Measurements from ENCODE around the gene ENTREP3. TPM values are rescaled to one million over a fixed set of nuclear protein-coding genes. Genes with fewer than 3 reads are reported as not detected.
A peak's percentile ranks its signal among the peaks of the same experiment; 100 is the strongest.

ENTREP3 gene
- total RNA-seq, 1 donor from 2014 or later, result 45.1 TPM

DNA sequence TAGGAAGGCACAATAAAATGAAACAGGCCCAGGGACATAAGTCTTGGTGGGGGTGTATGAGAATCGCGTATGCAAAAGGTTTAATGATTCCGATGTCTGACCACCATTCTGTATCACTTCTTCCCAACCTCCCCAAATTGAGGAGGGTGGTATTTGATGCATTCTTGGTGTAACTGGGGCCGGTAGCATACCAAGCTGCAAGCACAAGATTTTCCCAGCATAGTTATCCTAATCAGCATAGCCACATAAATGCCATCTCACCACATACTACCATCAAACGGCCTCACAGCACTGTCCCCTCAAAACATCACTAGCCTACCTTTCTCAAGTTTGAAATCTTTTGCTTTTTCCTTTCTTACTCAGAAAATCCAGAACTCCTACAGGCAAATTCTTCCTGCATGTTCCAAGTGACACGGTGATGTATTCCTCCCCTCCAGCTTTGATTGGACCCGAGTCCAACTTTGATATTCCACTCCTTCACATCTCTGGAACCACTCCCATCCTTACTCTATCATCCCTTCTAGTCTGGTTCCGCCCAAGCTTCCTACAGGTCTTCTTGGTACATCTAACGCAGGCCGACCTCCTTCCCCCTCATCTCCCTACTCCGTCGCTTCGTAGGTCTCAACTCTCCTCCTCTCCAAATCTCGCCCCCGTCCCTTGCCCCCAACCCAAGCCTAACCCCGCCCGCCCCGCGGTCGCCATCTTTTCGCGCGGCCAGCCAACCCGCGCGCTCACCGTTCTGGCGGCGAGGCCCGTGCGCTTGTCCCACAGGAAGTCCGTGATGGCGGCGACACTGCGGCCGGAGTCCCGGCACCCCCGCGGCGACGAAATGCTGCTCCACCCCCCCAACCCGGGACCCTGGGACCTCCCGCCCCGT lies 17.4 kb upstream of the ENTREP3 start:
- peaks cover 44% of the 10 kb centered on the region for H3K36me3 Mint-ChIP-seq (ENCODE audit: low read depth)
- DNase-seq, result no peak
- H3K27ac Mint-ChIP-seq, result peak overlapping the region; percentile 98
- H3K4me1 Mint-ChIP-seq, result peaks cover 37% of the 10 kb centered on the region
- intact Hi-C loops (cut with micrococcal nuclease), result loop anchor here (1.0 to 10.0 kb wide), 3 partner anchors 10 to 322 kb away; partner anchors contain the start of gene SCAMP3
- H3K27me3 Mint-ChIP-seq, result no peaks in the 10 kb centered on the region
- H3K4me3 Mint-ChIP-seq, result peak overlapping the region; percentile 100
- no peaks in the 10 kb centered on the region for H3K9me3 Mint-ChIP-seq

DNA sequence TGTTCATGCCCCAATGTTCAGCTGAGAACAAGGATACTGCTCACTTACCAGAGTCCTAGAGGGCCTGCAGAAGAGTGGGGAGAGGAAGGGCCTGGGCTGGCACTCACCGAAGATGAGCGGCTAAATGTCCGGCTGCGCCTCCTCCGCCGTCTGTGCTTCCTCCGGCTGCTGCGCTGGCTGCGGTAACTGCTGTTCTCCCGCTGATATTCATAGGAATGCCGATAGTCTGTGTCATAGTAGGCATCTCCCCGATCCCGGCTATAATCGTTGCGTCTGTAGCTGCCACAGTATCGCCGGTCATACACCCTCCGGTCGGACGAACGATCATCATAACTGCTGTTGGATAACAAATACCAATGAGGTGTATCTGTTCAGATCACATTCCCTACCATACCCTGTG lies 14.1 kb upstream of the ENTREP3 start:
- no peak overlapping the region for H3K27ac Mint-ChIP-seq
- no peak for DNase-seq
- no peak overlapping the region for H3K4me3 Mint-ChIP-seq
- no peaks in the 10 kb centered on the region for H3K9me3 Mint-ChIP-seq
- peaks cover 71% of the 10 kb centered on the region for H3K36me3 Mint-ChIP-seq (ENCODE audit: low read depth)
- peaks cover 28% of the 10 kb centered on the region for H3K4me1 Mint-ChIP-seq
- H3K27me3 Mint-ChIP-seq, result no peaks in the 10 kb centered on the region
- intact Hi-C loops (cut with micrococcal nuclease), result no loop called here

DNA sequence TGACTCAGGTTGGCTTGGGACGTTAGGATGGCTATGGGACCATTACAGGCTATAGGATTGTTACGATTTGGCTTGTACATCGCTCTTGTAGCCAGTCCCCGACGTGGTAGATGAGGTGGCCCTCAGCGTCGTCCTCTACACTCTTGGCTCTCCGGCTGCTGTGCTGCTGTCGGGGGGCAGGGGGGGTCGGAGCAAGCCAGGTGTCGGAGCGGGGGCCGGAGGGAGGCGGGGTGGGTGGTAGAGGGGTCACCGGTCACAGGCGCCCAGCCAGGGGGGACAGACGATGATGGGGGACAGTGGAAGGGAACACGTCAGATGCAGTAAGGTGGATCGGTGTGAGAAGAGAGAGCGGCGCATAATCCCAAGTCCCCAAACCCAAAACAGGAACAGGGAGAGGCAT lies 13.3 kb upstream of the ENTREP3 start:
- Mint-ChIP-seq H3K4me1 (peaks cover 24% of the 10 kb centered on the region), H3K4me3 (no peak overlapping the region), H3K36me3 (ENCODE audit: low read depth) (peaks cover 78% of the 10 kb centered on the region), H3K27ac (no peak overlapping the region), H3K27me3 (no peaks in the 10 kb centered on the region), H3K9me3 (no peaks in the 10 kb centered on the region)
- intact Hi-C loops (cut with micrococcal nuclease), result no loop called here
- no peak for DNase-seq

DNA sequence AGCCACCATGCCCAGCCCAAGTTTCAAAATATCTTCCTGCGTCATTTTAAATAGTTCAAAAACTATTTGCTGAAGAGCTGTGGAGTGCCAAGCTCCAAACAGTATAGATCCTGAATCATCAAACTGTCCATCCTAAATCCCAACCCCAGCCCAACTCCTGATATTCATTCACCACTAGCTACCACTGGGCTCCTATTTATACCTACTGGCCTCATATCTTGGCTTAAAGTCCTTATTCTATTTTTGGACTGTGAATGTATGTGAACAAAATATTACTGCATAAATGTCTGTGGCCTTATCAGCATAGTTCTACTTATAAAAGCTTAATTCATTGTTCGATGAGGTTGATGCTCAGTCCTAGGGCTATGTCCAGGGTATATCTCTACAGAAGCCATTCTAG lies 12.1 kb upstream of the ENTREP3 start:
- Mint-ChIP-seq H3K4me1 (peaks cover 24% of the 10 kb centered on the region), H3K36me3 (ENCODE audit: low read depth) (peaks cover 81% of the 10 kb centered on the region), H3K27ac (no peak overlapping the region), H3K4me3 (no peak overlapping the region), H3K27me3 (no peaks in the 10 kb centered on the region), H3K9me3 (no peaks in the 10 kb centered on the region)
- intact Hi-C loops (cut with micrococcal nuclease), result no loop called here
- DNase-seq, result no peak

DNA sequence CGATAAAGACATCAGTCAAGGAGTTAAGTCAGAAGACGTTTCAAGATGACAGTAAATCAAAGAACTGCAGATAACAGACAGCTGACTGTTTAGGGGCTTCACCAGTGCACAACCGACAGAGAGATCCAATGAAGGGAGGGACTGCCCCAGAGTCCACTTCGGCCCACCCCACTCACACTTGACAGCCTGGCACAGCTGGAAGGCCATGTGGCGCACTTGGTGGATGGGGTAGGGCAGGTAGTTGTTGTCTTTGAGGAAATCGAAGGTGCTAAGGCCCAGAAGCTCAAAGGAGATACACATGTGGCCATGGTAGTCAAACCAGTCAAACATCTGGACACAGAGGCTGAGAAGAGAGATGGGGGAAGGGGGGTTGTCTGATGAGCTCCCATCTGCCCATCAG lies 11.3 kb upstream of the ENTREP3 start:
- Mint-ChIP-seq H3K4me3 (no peak overlapping the region), H3K4me1 (peaks cover 22% of the 10 kb centered on the region), H3K27ac (no peak overlapping the region), H3K9me3 (no peaks in the 10 kb centered on the region), H3K27me3 (no peaks in the 10 kb centered on the region), H3K36me3 (ENCODE audit: low read depth) (peaks cover 84% of the 10 kb centered on the region)
- intact Hi-C loops (cut with micrococcal nuclease), result no loop called here
- no peak for DNase-seq

DNA sequence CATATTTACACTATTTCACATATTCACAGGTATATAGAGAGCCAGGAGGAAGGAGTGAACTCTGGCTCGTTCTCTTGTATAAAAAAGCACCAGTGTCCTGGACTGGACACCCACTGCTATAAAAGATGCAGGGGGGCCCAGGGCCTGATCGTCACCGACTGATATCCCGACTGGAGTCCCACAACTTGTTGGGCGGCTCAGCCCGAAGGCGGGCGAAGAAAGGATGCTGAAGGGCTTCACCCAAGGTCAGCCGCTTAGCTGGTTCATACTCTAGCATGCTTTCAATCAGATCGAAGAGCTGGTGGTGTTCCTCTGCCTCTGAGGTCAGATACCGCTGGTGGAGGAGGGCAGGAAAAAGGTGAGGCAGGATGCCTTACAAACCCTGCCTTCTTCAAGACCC lies 7.8 kb upstream of the ENTREP3 start:
- H3K9me3 Mint-ChIP-seq, result no peaks in the 10 kb centered on the region
- DNase-seq, result no peak
- H3K27me3 Mint-ChIP-seq, result no peaks in the 10 kb centered on the region
- H3K4me3 Mint-ChIP-seq, result peak overlapping the region; percentile 96
- peaks cover 80% of the 10 kb centered on the region for H3K36me3 Mint-ChIP-seq (ENCODE audit: low read depth)
- peak overlapping the region; percentile 91 for H3K27ac Mint-ChIP-seq
- H3K4me1 Mint-ChIP-seq, result peaks cover 31% of the 10 kb centered on the region
- intact Hi-C loops (cut with micrococcal nuclease), result loop anchor here (5.0 kb wide), 1 partner anchor 56 kb away; the partner anchor contains the start of genes MTX1 and THBS3

DNA sequence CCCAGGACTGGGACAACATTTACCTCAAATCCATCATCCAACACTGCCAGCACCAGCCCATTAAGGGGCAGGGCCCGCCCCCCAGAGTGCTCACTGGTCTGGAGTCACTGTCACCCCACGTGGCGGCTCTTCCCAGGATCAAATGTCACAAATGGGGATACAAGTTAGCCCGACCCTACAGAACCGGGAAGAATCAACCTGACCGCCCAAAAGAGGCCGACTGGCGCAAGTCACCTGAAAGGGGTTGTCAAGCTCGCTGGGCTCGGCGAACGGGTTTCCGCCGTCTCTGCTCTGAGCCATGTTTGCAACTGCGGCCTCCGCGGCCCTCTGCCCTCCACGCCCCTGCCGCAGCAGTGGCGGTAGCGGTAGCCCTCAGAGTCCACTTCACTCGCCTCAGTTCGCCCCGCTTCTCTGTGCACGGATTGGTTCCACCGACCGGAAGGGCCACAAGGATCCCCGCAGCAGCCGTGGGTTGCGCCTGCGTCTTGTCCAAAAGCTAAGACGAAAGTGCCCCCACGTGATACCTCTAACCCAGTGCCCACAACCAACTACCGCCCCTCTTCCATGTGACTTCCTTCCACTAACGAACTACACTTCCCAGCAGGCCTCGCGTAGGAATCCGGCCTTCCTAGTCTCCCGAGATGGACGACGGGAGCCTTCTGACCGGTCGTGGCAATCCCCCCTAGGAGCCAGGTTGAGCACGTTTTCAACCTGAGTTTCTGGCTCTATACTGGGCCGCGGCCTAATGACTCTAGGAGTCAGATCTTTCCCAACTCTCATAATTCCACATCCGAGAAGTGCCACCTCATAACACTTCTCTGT lies 6.8 kb upstream of the ENTREP3 start, which contains the start of gene SCAMP3:
Gene SCAMP3 (minus strand): TSS at position 509 of the 822 bp plus-strand sequence. CDS start 209 bp downstream, at position 300.
- H3K9me3 Mint-ChIP-seq, result no peaks in the 10 kb centered on the region
- DNase-seq, result peak; percentile 96
- peak within 1 kb of the TSS; percentile 91 for H3K27ac Mint-ChIP-seq
- intact Hi-C loops (cut with micrococcal nuclease), result loop anchor here (1.0 to 5.0 kb wide), 7 partner anchors 11 to 597 kb away; partner anchors contain the start of genes CLK2, FDPS, HCN3 and MTX1
- no peaks in the 10 kb centered on the region for H3K27me3 Mint-ChIP-seq
- H3K4me1 Mint-ChIP-seq, result peaks cover 30% of the 10 kb centered on the region
- H3K36me3 Mint-ChIP-seq (ENCODE audit: low read depth), result peaks cover 78% of the 10 kb centered on the region
- H3K4me3 Mint-ChIP-seq, result peak within 1 kb of the TSS; percentile 96

DNA sequence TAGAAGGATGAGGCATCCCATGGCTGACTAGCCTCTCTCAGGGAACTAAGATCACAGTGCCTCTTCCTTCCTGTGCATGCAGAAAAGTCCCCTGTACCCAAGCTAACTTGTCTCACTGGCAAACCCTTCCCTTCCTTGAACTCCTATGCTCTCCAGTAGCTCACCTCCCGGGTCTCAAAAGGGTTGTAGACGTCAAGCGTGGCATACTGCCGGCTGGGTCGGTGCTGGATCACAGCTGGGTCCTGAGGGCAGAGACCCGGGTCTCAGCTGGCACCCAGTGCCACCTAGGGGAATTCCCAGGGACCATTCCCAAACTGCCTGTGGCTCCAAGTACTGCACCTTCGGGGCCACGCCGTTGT lies 6.2 kb upstream of the ENTREP3 start:
- Mint-ChIP-seq H3K4me1 (peaks cover 30% of the 10 kb centered on the region), H3K4me3 (peak overlapping the region; percentile 96), H3K36me3 (ENCODE audit: low read depth) (peaks cover 79% of the 10 kb centered on the region), H3K9me3 (no peaks in the 10 kb centered on the region), H3K27me3 (no peaks in the 10 kb centered on the region), H3K27ac (peak overlapping the region; percentile 91)
- intact Hi-C loops (cut with micrococcal nuclease), result loop anchor here (5.0 kb wide), 1 partner anchor 54 kb away; the partner anchor contains the start of genes MTX1 and THBS3
- DNase-seq, result peak; percentile 78

DNA sequence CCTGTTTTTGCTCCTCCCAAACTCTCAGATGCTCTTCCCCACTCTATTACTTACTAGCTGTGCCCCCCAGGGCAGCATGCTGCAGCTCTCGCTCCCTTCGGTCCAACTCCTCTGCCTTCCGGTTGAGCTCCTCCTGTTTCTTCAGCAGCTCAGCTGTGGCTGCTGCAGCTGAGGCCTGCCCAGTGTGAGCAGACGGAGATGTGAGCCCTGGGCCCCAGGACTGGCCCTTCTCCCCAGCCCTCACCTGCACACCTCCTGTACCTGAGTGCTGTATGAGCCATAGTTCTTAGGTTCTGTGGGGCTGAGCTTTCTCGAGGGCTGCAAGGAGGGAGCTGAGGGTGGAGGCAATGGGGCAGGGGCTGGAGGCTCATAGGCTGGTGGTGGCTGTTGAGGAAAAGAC lies 5.0 kb upstream of the ENTREP3 start:
- Mint-ChIP-seq H3K36me3 (ENCODE audit: low read depth) (peaks cover 71% of the 10 kb centered on the region), H3K4me1 (peaks cover 32% of the 10 kb centered on the region), H3K9me3 (no peaks in the 10 kb centered on the region), H3K4me3 (peak overlapping the region; percentile 96), H3K27ac (peak overlapping the region; percentile 39), H3K27me3 (no peaks in the 10 kb centered on the region)
- no peak for DNase-seq
- intact Hi-C loops (cut with micrococcal nuclease), result loop anchor here (5.0 kb wide), 1 partner anchor 53 kb away; the partner anchor contains the start of genes MTX1 and THBS3

DNA sequence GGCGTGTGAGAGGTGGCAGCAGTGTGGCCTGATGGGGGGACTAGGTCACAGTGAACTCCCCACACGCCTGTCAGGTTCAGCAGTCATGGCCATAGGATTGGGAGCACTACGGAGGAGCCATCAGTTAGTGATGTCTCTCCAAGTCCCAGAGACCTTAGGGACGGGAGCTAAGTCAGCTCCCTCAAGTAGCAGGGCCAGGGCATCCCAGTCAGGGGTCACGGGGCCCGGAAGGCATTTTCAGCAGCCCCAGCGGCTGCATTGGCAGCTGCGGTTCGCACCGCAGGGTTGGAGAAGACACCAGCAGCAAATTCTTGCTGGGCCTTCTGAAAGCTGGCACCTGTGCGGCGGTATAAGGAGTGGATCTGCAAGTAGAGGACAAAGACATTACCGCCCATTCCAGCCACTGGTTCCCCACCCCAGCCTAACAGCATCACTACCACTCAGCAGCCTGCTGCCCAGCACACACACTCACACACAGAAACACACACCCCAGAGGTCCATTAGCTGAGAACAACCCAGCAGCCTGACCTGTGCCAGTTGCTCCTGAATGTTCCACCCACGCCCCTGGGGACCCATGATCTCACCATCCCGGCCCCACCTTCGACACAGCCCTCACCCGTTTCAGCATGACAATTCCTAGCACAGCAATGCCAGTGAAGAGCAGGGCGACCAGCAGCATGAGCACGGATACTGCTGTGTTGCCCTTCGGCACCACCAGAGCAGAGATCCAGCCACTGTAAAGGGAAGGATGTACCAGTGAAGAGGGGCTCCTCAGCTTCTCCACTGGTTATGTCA lies 972 bp upstream of the ENTREP3 start:
- Mint-ChIP-seq H3K27ac (peak overlapping the region; percentile 72), H3K9me3 (no peaks in the 10 kb centered on the region), H3K4me3 (peak overlapping the region; percentile 85), H3K36me3 (ENCODE audit: low read depth) (peaks cover 43% of the 10 kb centered on the region), H3K27me3 (no peaks in the 10 kb centered on the region), H3K4me1 (peaks cover 32% of the 10 kb centered on the region)
- peak; percentile 60 for DNase-seq
- intact Hi-C loops (cut with micrococcal nuclease), result no loop called here

DNA sequence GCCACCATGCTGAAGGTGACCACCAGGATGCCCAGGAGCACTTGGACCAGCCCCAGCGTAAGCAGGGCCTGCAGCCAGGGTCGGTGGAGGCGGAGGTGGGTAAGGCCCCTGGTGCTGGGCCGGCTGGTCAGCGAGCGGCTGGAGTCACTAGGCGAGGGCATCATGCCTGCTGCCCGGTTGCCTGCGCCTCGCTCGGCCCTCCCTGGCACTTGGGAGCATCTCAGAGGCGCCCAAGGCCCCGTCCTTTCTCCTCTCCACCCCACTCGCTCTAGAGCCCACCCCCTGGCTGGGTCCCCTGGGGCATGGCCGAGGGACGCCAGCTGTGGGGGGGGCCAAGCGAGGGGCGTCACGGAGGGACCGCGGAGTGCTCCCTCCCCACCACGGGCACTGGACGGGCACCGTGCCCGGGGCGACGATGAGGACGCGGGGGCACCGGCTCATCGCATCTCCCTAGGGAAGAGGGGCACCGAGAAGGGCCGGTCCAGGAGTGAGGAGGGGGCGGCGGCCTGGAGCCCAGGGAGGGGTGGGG lies 505 bp downstream of the ENTREP3 start:
- DNase-seq, result peak; percentile 67
- no peaks in the 10 kb centered on the region for H3K27me3 Mint-ChIP-seq
- peaks cover 34% of the 10 kb centered on the region for H3K36me3 Mint-ChIP-seq (ENCODE audit: low read depth)
- peak overlapping the region; percentile 81 for H3K27ac Mint-ChIP-seq
- no peaks in the 10 kb centered on the region for H3K9me3 Mint-ChIP-seq
- intact Hi-C loops (cut with micrococcal nuclease), result loop anchor here (1.0 kb wide), 2 partner anchors 27 to 69 kb away; no protein-coding TSS in a partner anchor
- peaks cover 26% of the 10 kb centered on the region for H3K4me1 Mint-ChIP-seq
- H3K4me3 Mint-ChIP-seq, result peak overlapping the region; percentile 85

DNA sequence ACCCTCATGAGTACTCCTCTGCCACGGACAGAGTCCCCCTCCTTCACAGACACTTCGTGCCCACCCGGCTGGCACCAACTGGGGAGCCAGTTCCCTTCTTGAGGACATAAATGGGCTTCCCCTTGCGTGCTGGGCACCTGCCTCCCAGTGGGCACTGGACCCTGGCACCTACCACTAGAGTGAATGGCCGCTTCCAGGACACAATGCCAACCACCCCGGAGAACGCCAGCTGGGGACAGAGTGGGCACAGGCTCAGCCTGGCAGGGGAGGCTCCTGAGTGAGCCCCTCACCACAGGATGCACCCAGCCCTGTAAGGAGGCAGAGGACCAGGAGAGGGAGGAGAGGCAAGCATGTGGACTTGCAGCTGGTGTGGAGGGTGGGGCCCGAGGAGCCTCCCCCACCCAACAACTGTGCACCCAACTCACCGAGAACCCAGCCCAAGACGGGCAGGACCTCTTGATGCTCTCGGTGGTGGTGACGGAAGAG lies 1.0 kb downstream of the ENTREP3 start:
- peaks cover 26% of the 10 kb centered on the region for H3K4me1 Mint-ChIP-seq
- H3K27ac Mint-ChIP-seq, result peak overlapping the region; percentile 81
- H3K9me3 Mint-ChIP-seq, result no peaks in the 10 kb centered on the region
- H3K36me3 Mint-ChIP-seq (ENCODE audit: low read depth), result peaks cover 32% of the 10 kb centered on the region
- H3K27me3 Mint-ChIP-seq, result no peaks in the 10 kb centered on the region
- H3K4me3 Mint-ChIP-seq, result peak overlapping the region; percentile 85
- intact Hi-C loops (cut with micrococcal nuclease), result no loop called here
- no peak for DNase-seq

DNA sequence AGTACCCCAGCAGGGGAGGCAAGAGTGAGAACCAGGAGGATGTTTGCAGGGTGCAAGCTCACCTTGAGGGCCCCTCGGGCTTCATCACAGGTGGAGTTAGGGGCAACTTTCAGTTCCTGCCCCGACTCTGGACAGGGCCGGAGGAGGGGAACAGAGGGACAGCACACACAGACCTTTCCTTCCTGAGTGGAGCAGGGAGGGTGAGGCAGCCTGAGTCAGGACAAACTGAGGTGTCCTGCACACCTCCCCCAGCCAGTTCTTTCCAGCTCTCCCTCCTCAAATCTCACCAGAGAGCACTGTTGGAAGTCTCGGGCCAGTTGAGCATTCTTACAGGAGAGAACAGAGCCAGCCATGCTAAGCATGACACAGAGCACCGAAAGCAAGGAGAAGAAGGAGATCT lies 1.5 kb downstream of the ENTREP3 start:
- intact Hi-C loops (cut with micrococcal nuclease), result no loop called here
- Mint-ChIP-seq H3K27ac (peak overlapping the region; percentile 81), H3K9me3 (no peaks in the 10 kb centered on the region), H3K27me3 (no peaks in the 10 kb centered on the region), H3K4me3 (peak overlapping the region; percentile 85), H3K4me1 (peaks cover 26% of the 10 kb centered on the region), H3K36me3 (ENCODE audit: low read depth) (peaks cover 29% of the 10 kb centered on the region)
- no peak for DNase-seq
